Vagina (tissue), 2 donors: ENCODE data around the gene SSR3. TPM values are rescaled to one million over a fixed set of nuclear protein-coding genes. Genes with fewer than 3 reads are reported as not detected.

Experiments used
- DNase-seq, 2 donors: peaks; one replicate each; pipeline ENCODE4 v3.0.0-alpha.2; 2017; ENCODE audit errors: extremely low spot score in 2 of 2
- H3K27ac ChIP-seq: fragments of 200-600 bp; sonication (generic); one replicate; pipeline ENCODE4 v1.5.1; 2019
- H3K27me3 ChIP-seq: fragments of 200-600 bp; sonication (generic); one replicate; pipeline ENCODE4 v1.5.1; 2019
- H3K36me3 ChIP-seq, 2 donors: fragments of 200-600 bp; sonication (generic); one replicate each; pipeline ENCODE4 v1.5.1; 2017 to 2019
- H3K4me1 ChIP-seq: fragments of 200-600 bp; sonication (generic); one replicate; pipeline ENCODE4 v1.5.1; 2019
- H3K4me3 ChIP-seq, 2 donors: fragments of 200-600 bp; sonication (generic); 1 replicate in 1 of 2; 2 replicates in 1 of 2; pipeline ENCODE4 v1.5.1; 2016 to 2019
- H3K9me3 ChIP-seq: fragments of 200-600 bp; sonication (generic); one replicate; pipeline ENCODE4 v1.5.1; 2019
- POLR2A ChIP-seq, 2 donors: fragments of 450-650 bp; IDR thresholded peaks; one replicate each; pipeline ENCODE4 v1.6.1; 2017; ENCODE audit warnings: antibody characterized with exemption in 2 of 2, mild to moderate bottlenecking in 2 of 2, moderate library complexity in 2 of 2
- POLR2AphosphoS5 ChIP-seq, 2 donors: sonication (generic); formaldehyde crosslinking; IDR thresholded peaks; one replicate each; pipeline ENCODE4 v1.9.0; 2017; ENCODE audit warnings: antibody characterized with exemption in 2 of 2, mild to moderate bottlenecking in 2 of 2, low read depth in 1 of 2; ENCODE audit not compliant: insufficient read depth in 1 of 2
- intact Hi-C: fragments of 100-400 bp; cut with DNase I; formaldehyde crosslinking; loops from one replicate; pipeline ENCODE4 v1.15.1; 2023
- total RNA-seq: library from RNA; depleted of rRNA; stranded (reverse); fragments of >200 nt; gene quantifications from one replicate; pipeline ENCODE4 v1.2.3, GENCODE V29; 2016
- TF ChIP-seq, protein P1 (sequence below), 3 experiments: fragments of 450-650 bp in 2 of 3; fragments of 200-600 bp in 1 of 3; sonication (generic) in 1 of 3; IDR thresholded peaks; one replicate each; pipeline ENCODE4 v1.5.1; 2017 to 2019; ENCODE audit warnings: antibody characterized with exemption in 3 of 3, mild to moderate bottlenecking in 2 of 3, moderate library complexity in 2 of 3

SSR3 gene
- total RNA-seq, 1 donor from 2014 or later: 68.0 TPM

DNA sequence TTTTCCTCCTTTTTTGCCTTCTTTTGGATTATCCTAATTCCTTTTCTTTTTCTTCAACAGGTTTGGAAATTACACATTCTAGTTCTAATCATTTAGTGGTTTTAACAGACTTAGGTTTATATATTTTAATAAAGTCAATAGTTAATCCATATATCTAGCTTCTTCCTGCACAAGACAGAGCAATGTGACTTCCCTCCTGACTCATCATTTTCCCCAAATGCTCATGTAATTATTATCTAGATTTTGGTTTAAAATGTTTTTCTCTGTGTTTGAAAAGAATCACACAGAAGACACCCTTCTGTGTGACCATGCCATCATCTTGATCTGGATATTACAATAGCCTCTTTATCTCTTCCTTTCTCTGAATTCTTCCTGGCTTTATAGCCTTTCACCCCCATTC is 28.6 kb upstream of the SSR3 start:
- intact Hi-C loops: loop anchor here (5.0 kb wide), 1 partner anchor 1341 kb away; no protein-coding TSS in a partner anchor
- no peak for TF ChIP-seq POLR2A (IDR thresholded peaks at IDR 0.05)
- TF ChIP-seq, protein P1, sequence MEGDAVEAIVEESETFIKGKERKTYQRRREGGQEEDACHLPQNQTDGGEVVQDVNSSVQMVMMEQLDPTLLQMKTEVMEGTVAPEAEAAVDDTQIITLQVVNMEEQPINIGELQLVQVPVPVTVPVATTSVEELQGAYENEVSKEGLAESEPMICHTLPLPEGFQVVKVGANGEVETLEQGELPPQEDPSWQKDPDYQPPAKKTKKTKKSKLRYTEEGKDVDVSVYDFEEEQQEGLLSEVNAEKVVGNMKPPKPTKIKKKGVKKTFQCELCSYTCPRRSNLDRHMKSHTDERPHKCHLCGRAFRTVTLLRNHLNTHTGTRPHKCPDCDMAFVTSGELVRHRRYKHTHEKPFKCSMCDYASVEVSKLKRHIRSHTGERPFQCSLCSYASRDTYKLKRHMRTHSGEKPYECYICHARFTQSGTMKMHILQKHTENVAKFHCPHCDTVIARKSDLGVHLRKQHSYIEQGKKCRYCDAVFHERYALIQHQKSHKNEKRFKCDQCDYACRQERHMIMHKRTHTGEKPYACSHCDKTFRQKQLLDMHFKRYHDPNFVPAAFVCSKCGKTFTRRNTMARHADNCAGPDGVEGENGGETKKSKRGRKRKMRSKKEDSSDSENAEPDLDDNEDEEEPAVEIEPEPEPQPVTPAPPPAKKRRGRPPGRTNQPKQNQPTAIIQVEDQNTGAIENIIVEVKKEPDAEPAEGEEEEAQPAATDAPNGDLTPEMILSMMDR (IDR thresholded peaks at IDR 0.05): no peak
- TF ChIP-seq POLR2AphosphoS5 (IDR thresholded peaks at IDR 0.05; ENCODE audit: insufficient read depth in 1 of 2, low read depth in 1 of 2): no peak
- Histone ChIP-seq H3K4me3 (no peak overlapping the region), H3K9me3 (no peaks in the 10 kb centered on the region), H3K27ac (no peak overlapping the region), H3K4me1 (peaks cover 6% of the 10 kb centered on the region), H3K36me3 (no peaks in the 10 kb centered on the region), H3K27me3 (no peaks in the 10 kb centered on the region)
- no peak for DNase-seq

DNA sequence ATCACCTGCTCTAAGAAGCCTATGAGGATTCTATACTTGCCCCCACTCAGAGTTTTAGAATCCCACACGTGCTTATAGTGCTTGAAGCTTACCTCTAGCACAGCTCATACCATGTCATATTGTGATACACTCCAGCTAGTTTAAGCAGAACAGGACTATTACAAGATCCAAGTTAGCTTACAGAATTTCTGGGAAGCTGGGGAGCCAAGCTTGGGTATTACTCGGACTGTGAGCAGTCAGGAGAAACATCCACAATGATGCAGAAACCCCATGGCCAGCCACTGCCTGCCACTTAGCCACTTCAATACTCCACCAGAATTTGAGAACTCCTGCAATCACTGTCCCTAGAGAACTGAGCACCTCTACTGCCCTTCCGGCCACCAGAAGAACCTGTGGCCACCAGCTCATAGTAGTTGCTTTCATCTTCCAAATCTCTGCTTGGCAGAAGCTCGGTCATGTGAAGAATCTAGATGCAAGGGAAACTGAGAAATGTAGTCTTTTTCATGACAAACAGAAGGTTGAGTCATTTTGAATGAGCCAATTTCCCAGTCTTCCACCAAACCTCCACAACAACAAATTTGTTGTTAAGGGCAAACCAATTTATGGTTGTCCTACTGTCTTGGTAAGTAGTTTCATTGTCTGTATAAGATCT is 27.7 kb upstream of the SSR3 start:
- H3K27ac ChIP-seq: no peak overlapping the region
- no peaks in the 10 kb centered on the region for H3K9me3 ChIP-seq
- H3K4me3 ChIP-seq: no peak overlapping the region
- no peaks in the 10 kb centered on the region for H3K36me3 ChIP-seq
- H3K4me1 ChIP-seq: peaks cover 6% of the 10 kb centered on the region
- intact Hi-C loops: loop anchor here (5.0 kb wide), 1 partner anchor 1340 kb away; no protein-coding TSS in a partner anchor
- DNase-seq: no peak
- no peaks in the 10 kb centered on the region for H3K27me3 ChIP-seq
- TF ChIP-seq, protein P1 (IDR thresholded peaks at IDR 0.05): no peak
- TF ChIP-seq POLR2A (IDR thresholded peaks at IDR 0.05): no peak
- TF ChIP-seq POLR2AphosphoS5 (IDR thresholded peaks at IDR 0.05; ENCODE audit: insufficient read depth in 1 of 2, low read depth in 1 of 2): no peak

DNA sequence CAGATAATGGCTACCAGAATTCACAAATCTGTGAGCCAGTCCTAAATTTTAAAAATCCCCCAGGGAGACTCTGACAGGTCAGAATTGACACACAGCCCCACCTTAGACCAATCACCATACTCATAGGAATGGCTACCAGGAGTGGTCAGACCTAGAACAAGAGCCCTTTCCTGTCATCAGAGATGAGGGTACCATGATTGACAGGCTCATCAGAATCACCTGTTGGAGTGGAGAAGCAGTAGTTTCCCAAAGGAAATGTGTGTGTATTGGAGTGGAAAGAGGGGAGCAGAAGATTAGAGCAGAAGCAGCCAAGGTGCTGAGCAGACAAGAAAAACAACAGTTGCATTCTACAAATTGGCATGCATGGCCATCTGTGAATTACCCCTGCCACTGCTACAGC is 27.0 kb upstream of the SSR3 start:
- H3K9me3 ChIP-seq: no peaks in the 10 kb centered on the region
- no peak for DNase-seq
- H3K4me3 ChIP-seq: no peak overlapping the region
- no peaks in the 10 kb centered on the region for H3K27me3 ChIP-seq
- H3K27ac ChIP-seq: no peak overlapping the region
- peaks cover 6% of the 10 kb centered on the region for H3K4me1 ChIP-seq
- TF ChIP-seq POLR2A (IDR thresholded peaks at IDR 0.05): no peak
- no peak for TF ChIP-seq POLR2AphosphoS5 (IDR thresholded peaks at IDR 0.05; ENCODE audit: insufficient read depth in 1 of 2, low read depth in 1 of 2)
- TF ChIP-seq, protein P1 (IDR thresholded peaks at IDR 0.05): no peak
- intact Hi-C loops: loop anchor here (5.0 kb wide), 1 partner anchor 1340 kb away; no protein-coding TSS in a partner anchor
- H3K36me3 ChIP-seq: no peaks in the 10 kb centered on the region

DNA sequence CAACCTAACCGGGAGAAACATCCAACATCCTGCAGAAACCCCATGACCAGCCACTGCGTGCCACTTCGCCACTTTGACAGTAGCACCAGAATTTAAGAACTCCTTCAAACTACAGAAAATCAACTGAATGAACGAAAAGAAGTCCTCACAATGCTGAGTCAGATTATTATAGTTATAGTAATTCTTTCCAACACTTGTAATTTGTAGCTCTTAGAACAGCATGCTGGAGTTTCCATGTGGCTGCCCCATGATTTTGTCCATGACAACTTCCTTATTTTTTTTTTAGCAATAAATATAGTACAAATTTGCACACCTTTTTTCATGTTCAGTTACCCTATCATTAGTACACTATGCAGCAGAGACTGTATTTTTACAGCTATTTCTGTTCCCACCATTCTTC is 26.1 kb upstream of the SSR3 start:
- no peaks in the 10 kb centered on the region for H3K9me3 ChIP-seq
- H3K27me3 ChIP-seq: no peaks in the 10 kb centered on the region
- intact Hi-C loops: loop anchor here (5.0 kb wide), 1 partner anchor 1339 kb away; no protein-coding TSS in a partner anchor
- no peak for DNase-seq
- no peak overlapping the region for H3K27ac ChIP-seq
- no peak overlapping the region for H3K4me3 ChIP-seq
- TF ChIP-seq POLR2AphosphoS5 (IDR thresholded peaks at IDR 0.05; ENCODE audit: insufficient read depth in 1 of 2, low read depth in 1 of 2): no peak
- no peaks in the 10 kb centered on the region for H3K36me3 ChIP-seq
- no peaks in the 10 kb centered on the region for H3K4me1 ChIP-seq

DNA sequence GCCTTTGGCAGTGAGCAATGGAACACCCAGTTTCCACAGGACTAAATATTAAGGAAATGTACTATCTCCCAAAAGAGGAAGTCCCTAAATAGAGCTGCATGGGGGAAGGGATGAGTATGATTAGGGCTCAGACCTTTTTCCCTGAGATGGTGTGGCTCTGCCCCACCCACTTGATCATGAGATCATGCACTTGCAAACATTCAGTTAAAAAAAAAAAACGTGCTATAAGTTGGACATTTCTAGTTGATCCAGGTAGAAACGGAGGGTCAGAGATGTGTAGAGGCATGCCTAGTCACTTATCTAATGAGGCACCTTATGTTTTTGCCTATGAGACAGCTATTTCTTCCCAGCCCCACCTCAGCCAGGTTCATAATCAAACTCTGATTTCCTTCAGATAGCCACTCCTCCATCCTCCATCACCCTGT is 24.5 kb upstream of the SSR3 start:
- H3K27me3 ChIP-seq: no peaks in the 10 kb centered on the region
- no peaks in the 10 kb centered on the region for H3K36me3 ChIP-seq
- H3K9me3 ChIP-seq: no peaks in the 10 kb centered on the region
- no peak overlapping the region for H3K27ac ChIP-seq
- no peak for TF ChIP-seq POLR2AphosphoS5 (IDR thresholded peaks at IDR 0.05; ENCODE audit: insufficient read depth in 1 of 2, low read depth in 1 of 2)
- TF ChIP-seq POLR2A (IDR thresholded peaks at IDR 0.05): no peak
- TF ChIP-seq, protein P1 (IDR thresholded peaks at IDR 0.05): no peak
- intact Hi-C loops: no loop called here
- no peak for DNase-seq
- no peak overlapping the region for H3K4me3 ChIP-seq
- H3K4me1 ChIP-seq: no peaks in the 10 kb centered on the region
